ENCODE results near the gene CPM. TPM values are rescaled to one million over a fixed set of nuclear protein-coding genes. Genes with fewer than 3 reads are reported as not detected.

CPM gene
- total RNA-seq, 1 experiment from 2014 or later: 3.1 TPM

DNA sequence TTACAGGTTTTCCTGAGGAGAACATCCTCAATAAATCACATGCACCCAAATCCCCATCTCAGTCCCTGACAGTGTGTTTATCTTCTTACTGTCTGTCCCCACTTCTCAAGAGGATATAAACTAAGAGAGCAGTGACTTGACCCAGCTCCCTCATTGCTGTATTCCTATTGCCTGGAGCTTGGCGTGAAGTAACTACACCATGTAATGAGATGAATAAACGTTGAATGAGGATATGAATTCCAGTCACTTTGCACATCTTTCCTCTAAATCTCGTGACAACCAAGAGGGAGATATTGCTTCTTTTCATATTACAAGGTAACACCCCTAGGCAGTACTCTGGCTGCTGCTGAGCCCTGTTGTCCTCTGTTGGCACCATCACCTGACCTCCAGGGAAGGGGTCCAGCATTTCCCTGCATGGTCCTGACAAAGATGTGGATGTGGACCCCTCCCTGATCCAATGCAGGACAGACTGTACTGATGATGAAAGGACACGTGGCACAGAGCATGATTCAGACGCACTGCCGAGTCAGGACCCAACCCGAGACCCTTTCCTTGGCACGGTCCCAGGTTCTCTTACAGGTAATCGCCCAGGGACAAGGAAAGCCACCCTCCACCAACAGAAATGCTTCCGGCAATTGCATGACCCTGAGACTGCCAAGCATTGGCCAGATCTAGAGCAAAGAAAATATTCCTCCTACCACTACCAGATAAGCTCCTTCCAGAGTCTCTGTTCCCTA lies 47.7 kb upstream of the CPM start:
- TF ChIP-seq, protein P1, sequence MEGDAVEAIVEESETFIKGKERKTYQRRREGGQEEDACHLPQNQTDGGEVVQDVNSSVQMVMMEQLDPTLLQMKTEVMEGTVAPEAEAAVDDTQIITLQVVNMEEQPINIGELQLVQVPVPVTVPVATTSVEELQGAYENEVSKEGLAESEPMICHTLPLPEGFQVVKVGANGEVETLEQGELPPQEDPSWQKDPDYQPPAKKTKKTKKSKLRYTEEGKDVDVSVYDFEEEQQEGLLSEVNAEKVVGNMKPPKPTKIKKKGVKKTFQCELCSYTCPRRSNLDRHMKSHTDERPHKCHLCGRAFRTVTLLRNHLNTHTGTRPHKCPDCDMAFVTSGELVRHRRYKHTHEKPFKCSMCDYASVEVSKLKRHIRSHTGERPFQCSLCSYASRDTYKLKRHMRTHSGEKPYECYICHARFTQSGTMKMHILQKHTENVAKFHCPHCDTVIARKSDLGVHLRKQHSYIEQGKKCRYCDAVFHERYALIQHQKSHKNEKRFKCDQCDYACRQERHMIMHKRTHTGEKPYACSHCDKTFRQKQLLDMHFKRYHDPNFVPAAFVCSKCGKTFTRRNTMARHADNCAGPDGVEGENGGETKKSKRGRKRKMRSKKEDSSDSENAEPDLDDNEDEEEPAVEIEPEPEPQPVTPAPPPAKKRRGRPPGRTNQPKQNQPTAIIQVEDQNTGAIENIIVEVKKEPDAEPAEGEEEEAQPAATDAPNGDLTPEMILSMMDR (conservative IDR thresholded peaks at IDR 0.05; ENCODE audit: low read depth, low read length): no peak
- TF ChIP-seq EZH2 (IDR thresholded peaks at IDR 0.05; ENCODE audit: low read length, unreplicated experiment): no peak
- TF ChIP-seq EZH2phosphoT487 (IDR thresholded peaks at IDR 0.05; ENCODE audit: borderline replicate concordance, low read length): no peak
- Histone ChIP-seq H3K27ac (ENCODE audit: low read length) (no peak overlapping the region), H3K9me3 (ENCODE audit: low read length) (peaks cover 8% of the 10 kb centered on the region; the same call in 1 of the 2 replicates), H3F3A (ENCODE audit: low read length, unreplicated experiment) (no peaks in the 10 kb centered on the region), H3K36me3 (ENCODE audit: low read depth, low read length) (no peaks in the 10 kb centered on the region), H3K27me3 (ENCODE audit: low read length) (no peaks in the 10 kb centered on the region), H3K4me3 (ENCODE audit: low read length) (no peak overlapping the region), H3K4me2 (ENCODE audit: low read length) (no peak overlapping the region), H3K4me1 (ENCODE audit: insufficient read depth, low read length) (no peaks in the 10 kb centered on the region; the same call in 1 of the 2 replicates), H3K79me2 (ENCODE audit: low read length) (no peaks in the 10 kb centered on the region), H4K20me1 (ENCODE audit: low read length) (no peaks in the 10 kb centered on the region), H3K9ac (ENCODE audit: low read length) (no peak overlapping the region), H3K9me2 (replicated peaks; ENCODE audit: low read length) (no peaks in the 10 kb centered on the region), H2AFZ (ENCODE audit: low read length) (no peak overlapping the region)
- ChIA-PET CTCF (no interaction called here), POLR2A (ENCODE audit: unreplicated experiment) (no interaction called here)
- intact Hi-C loops (cut with micrococcal nuclease): no loop called here
- DNase-seq: peak; percentile 46
- no TSS peak for BruUV-seq (replicated peaks)
- ATAC-seq: no peak

DNA sequence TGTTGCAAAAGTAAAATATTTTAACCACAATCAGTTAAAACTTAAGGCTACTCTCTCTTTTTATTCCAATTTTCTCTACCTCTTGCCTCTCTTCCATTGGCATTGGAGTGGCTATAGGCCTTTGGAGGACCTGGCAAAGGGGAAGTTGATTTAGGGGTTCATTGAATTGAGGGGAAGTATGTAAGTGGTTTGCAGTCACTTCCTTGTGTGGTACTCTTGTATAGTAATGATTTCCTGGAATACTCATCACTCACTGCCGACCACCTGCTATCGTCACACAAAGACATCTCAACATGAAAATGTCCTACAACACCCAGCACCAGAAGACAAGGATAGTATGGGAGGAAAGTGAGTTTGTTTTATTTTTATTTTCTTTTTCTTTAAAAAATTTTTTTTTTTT lies 45.7 kb upstream of the CPM start:
- peaks cover 8% of the 10 kb centered on the region; the same call in 1 of the 2 replicates for H3K9me3 ChIP-seq (ENCODE audit: low read length)
- intact Hi-C loops (cut with micrococcal nuclease): no loop called here
- H3K79me2 ChIP-seq (ENCODE audit: low read length): no peaks in the 10 kb centered on the region
- ChIA-PET POLR2A (ENCODE audit: unreplicated experiment) (no interaction called here), CTCF (no interaction called here)
- H3K27ac ChIP-seq (ENCODE audit: low read length): no peak overlapping the region
- no peak overlapping the region for H3K4me3 ChIP-seq (ENCODE audit: low read length)
- H3K27me3 ChIP-seq (ENCODE audit: low read length): no peaks in the 10 kb centered on the region
- no peaks in the 10 kb centered on the region for H3F3A ChIP-seq (ENCODE audit: low read length, unreplicated experiment)
- no peak for ATAC-seq
- BruUV-seq (replicated peaks): no TSS peak
- H3K4me1 ChIP-seq (ENCODE audit: insufficient read depth, low read length): no peaks in the 10 kb centered on the region; the same call in 1 of the 2 replicates
- no peak overlapping the region for H2AFZ ChIP-seq (ENCODE audit: low read length)
- no peaks in the 10 kb centered on the region for H4K20me1 ChIP-seq (ENCODE audit: low read length)
- TF ChIP-seq EZH2 (IDR thresholded peaks at IDR 0.05; ENCODE audit: low read length, unreplicated experiment) (no peak), EZH2phosphoT487 (IDR thresholded peaks at IDR 0.05; ENCODE audit: borderline replicate concordance, low read length) (no peak)
- TF ChIP-seq, protein P1 (conservative IDR thresholded peaks at IDR 0.05; ENCODE audit: low read depth, low read length): no peak
- H3K4me2 ChIP-seq (ENCODE audit: low read length): no peak overlapping the region
- H3K9ac ChIP-seq (ENCODE audit: low read length): no peak overlapping the region
- no peak for DNase-seq
- H3K36me3 ChIP-seq (ENCODE audit: low read depth, low read length): no peaks in the 10 kb centered on the region
- H3K9me2 ChIP-seq (replicated peaks; ENCODE audit: low read length): no peaks in the 10 kb centered on the region

DNA sequence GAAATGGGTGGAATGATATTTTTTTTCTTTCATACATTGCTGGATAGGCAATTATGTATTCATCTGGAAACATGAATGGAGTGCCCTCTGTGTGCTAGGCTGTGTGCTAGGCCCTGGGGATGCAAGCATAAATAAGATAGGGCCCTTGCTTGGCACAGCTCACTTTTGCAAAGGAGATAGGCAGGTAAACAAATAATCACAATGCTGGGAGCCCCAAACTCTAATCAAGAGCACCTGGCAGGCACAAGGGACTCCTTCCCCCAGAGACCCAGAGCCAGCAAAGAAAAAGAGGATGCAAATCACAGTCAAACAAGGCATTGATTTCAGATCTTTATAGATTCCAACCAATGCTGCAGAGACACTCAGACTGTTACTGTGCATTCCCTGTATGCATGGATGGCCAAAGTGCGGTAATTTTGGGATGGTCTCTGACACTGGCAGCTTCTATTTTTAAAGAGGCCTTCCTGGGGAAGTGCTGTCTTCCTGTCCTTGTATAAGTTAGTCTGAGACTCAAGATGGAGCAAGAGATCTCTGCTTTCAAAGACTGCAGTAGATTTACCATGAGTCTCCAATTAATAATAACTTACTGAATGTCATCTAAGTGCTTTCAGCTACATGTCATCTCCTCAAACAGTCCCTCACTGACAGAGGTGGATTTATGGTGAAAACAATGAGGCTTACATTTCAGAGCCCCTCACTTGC lies 45.1 kb upstream of the CPM start:
- no peaks in the 10 kb centered on the region for H3F3A ChIP-seq (ENCODE audit: low read length, unreplicated experiment)
- intact Hi-C loops (cut with micrococcal nuclease): no loop called here
- H3K9me2 ChIP-seq (replicated peaks; ENCODE audit: low read length): no peaks in the 10 kb centered on the region
- no peak for DNase-seq
- H3K9ac ChIP-seq (ENCODE audit: low read length): no peak overlapping the region
- ATAC-seq: no peak
- no peaks in the 10 kb centered on the region; the same call in 1 of the 2 replicates for H3K4me1 ChIP-seq (ENCODE audit: insufficient read depth, low read length)
- H3K4me2 ChIP-seq (ENCODE audit: low read length): no peak overlapping the region
- no peaks in the 10 kb centered on the region for H4K20me1 ChIP-seq (ENCODE audit: low read length)
- H3K4me3 ChIP-seq (ENCODE audit: low read length): no peak overlapping the region
- no peaks in the 10 kb centered on the region for H3K79me2 ChIP-seq (ENCODE audit: low read length)
- ChIA-PET POLR2A (ENCODE audit: unreplicated experiment) (no interaction called here), CTCF (no interaction called here)
- no peak for TF ChIP-seq EZH2 (IDR thresholded peaks at IDR 0.05; ENCODE audit: low read length, unreplicated experiment)
- TF ChIP-seq, protein P1 (conservative IDR thresholded peaks at IDR 0.05; ENCODE audit: low read depth, low read length): no peak
- no peak for TF ChIP-seq EZH2phosphoT487 (IDR thresholded peaks at IDR 0.05; ENCODE audit: borderline replicate concordance, low read length)
- no peaks in the 10 kb centered on the region for H3K36me3 ChIP-seq (ENCODE audit: low read depth, low read length)
- peaks cover 7% of the 10 kb centered on the region; the same call in 1 of the 2 replicates for H3K9me3 ChIP-seq (ENCODE audit: low read length)
- no peak overlapping the region for H2AFZ ChIP-seq (ENCODE audit: low read length)
- BruUV-seq (replicated peaks): no TSS peak
- H3K27me3 ChIP-seq (ENCODE audit: low read length): no peaks in the 10 kb centered on the region
- no peak overlapping the region for H3K27ac ChIP-seq (ENCODE audit: low read length)
